SIG-M5 treated with dmso at 0.1 percent for 504 hours (cell line): Measurements from ENCODE around the gene GPHB5.
A peak's percentile ranks its signal among the peaks of the same experiment; 100 is the strongest.
"Not testable (repeated sequence)": the region's sequence is repeated elsewhere in the genome, so short reads cannot be mapped to it uniquely, and the experiment has no call there.

Experiments
- DNase-seq: peaks from one replicate; lab custom pipeline; 2025; ENCODE audit not compliant: unreplicated experiment; lab: John Stamatoyannopoulos, UW

GPHB5 gene

GRCh38 chr14:63296060-63296563 lies 22.6 kb downstream of the GPHB5 start:
- no peak for DNase-seq

GRCh38 chr14:63295231-63295685 lies 23.5 kb downstream of the GPHB5 start:
- no peak for DNase-seq

- no peak for DNase-seq
These were observed 25.9 kb downstream of the GPHB5 start for GRCh38 chr14:63292805-63293204.

GRCh38 chr14:63290741-63291430 lies 27.8 kb downstream of the GPHB5 start:
- no peak for DNase-seq

GRCh38 chr14:63288853-63289252 lies 29.9 kb downstream of the GPHB5 start:
- DNase-seq, result no peak

- no peak for DNase-seq
These were observed 30.9 kb downstream of the GPHB5 start for GRCh38 chr14:63287666-63288483.

- no peak for DNase-seq
These were observed 32.7 kb downstream of the GPHB5 start for GRCh38 chr14:63286071-63286470.

GRCh38 chr14:63283884-63284248 lies 34.9 kb downstream of the GPHB5 start:
- no peak for DNase-seq

- DNase-seq, result no peak
These were observed 35.5 kb downstream of the GPHB5 start for GRCh38 chr14:63282997-63283883.

- not testable (repeated sequence) for DNase-seq
These were observed 38.8 kb downstream of the GPHB5 start for GRCh38 chr14:63279933-63280332.

- no peak for DNase-seq
These were observed 41.0 kb downstream of the GPHB5 start for GRCh38 chr14:63277591-63278183.

- DNase-seq, result peak; percentile 45
These were observed 42.0 kb downstream of the GPHB5 start for GRCh38 chr14:63276492-63277342.

GRCh38 chr14:63276016-63276415 lies 42.7 kb downstream of the GPHB5 start:
- no peak for DNase-seq

- no peak for DNase-seq
These were observed 43.1 kb downstream of the GPHB5 start for GRCh38 chr14:63275611-63276010.

GRCh38 chr14:63273717-63274655 lies 44.7 kb downstream of the GPHB5 start:
- no peak for DNase-seq

- no peak for DNase-seq
These were observed 45.6 kb downstream of the GPHB5 start for GRCh38 chr14:63273129-63273528.

GRCh38 chr14:63269561-63270225 lies 49.0 kb downstream of the GPHB5 start:
- no peak for DNase-seq

- DNase-seq, result no peak
These were observed 50.0 kb downstream of the GPHB5 start for GRCh38 chr14:63268771-63269170.
